HCT116 (cell line): ENCODE results near the gene STING1. TPM values are rescaled to one million over a fixed set of nuclear protein-coding genes. Genes with fewer than 3 reads are reported as not detected.

ENCODE experiments used
- ATAC-seq: fragments of 200-7000 bp; cut with Tn5 transposase; 2 replicates; pipeline ENCODE4 v1.9.1; 2020; ENCODE audit warnings: mild to moderate bottlenecking, moderate library complexity
- BruUV-seq: library from RNA; stranded (reverse); fragments of 400-500 nt; replicated peaks from 2 replicates; lab custom pipeline; 2021; lab: Mats Ljungman, UMichigan
- CTCF ChIA-PET: fragments of 300-600 bp; sonication (Branson Sonifier 250); formaldehyde crosslinking; loops from one replicate; lab custom pipeline; 2021; ENCODE audit warnings: antibody characterized with exemption; lab: Charles Lee
- POLR2A ChIA-PET: fragments of 300-600, 350-600 bp; sonication (Branson Sonifier 250); formaldehyde crosslinking; loops from one replicate; lab custom pipeline; 2021; ENCODE audit warnings: antibody characterized with exemption; lab: Charles Lee
- RAD21 ChIA-PET, 2 experiments: fragments of 300-600 bp; sonication (Branson Sonifier 250); formaldehyde crosslinking; loops; one replicate each; lab custom pipeline; 2023; ENCODE audit warnings: low total read pairs in 2 of 2; ENCODE audit not compliant: uncharacterized antibody in 2 of 2, unreplicated experiment in 2 of 2, low non-redundant PET in 1 of 2; lab: Charles Lee
- DNase-seq: peaks from one replicate; pipeline ENCODE4 v3.0.0-alpha.2; 2010; ENCODE audit warnings: low read depth, low spot score
- H2AFZ ChIP-seq: fragments of 200-600 bp; shearing (Covaris generic), sonication (generic); 2 replicates; pipeline ENCODE4 v1.6.1; 2017; ENCODE audit warnings: low read depth, mixed run types, mixed read lengths, antibody characterized with exemption, low read length; ENCODE audit not compliant: poor library complexity, severe bottlenecking
- H3K27ac ChIP-seq: 2 replicates; pipeline ENCODE4 v1.5.1; 2012; ENCODE audit warnings: low read depth, low read length
- H3K27me3 ChIP-seq: fragments of 200-600 bp; sonication (generic); 2 replicates; pipeline ENCODE4 v1.6.1; 2016; ENCODE audit warnings: mixed run types, low read length, mixed read lengths; ENCODE audit not compliant: insufficient read depth
- H3K36me3 ChIP-seq, 2 experiments: fragments of 200-500 bp in 1 of 2; fragments of 200-600 bp in 1 of 2; sonication (Bioruptor generic) in 1 of 2; sonication (generic) in 1 of 2; 2 replicates each; pipeline versions ENCODE4 v1.5.1 to v1.6.1; 2014 to 2016; ENCODE audit warnings: low read length in 2 of 2, inconsistent platforms in 1 of 2, mixed read lengths in 1 of 2, mixed run types in 1 of 2; ENCODE audit not compliant: insufficient read depth in 2 of 2, control insufficient read depth in 1 of 2
- H3K4me1 ChIP-seq, 2 experiments: fragments of 200-600 bp in 1 of 2; sonication (generic) in 1 of 2; 2 replicates each; pipeline versions ENCODE4 v1.5.1 to v1.6.1; 2012 to 2017; ENCODE audit warnings: low read length in 2 of 2, inconsistent platforms in 1 of 2, mild to moderate bottlenecking in 1 of 2, mixed read lengths in 1 of 2, mixed run types in 1 of 2, moderate library complexity in 1 of 2; ENCODE audit not compliant: insufficient read depth in 2 of 2, control insufficient read depth in 1 of 2
- H3K4me2 ChIP-seq: fragments of 200-600 bp; sonication (generic); 2 replicates; pipeline ENCODE4 v1.6.1; 2017; ENCODE audit warnings: mixed run types, low read length, mixed read lengths
- H3K4me3 ChIP-seq, 2 experiments: fragments of 200-600 bp in 1 of 2; sonication (generic) in 1 of 2; replicated peaks in 1 of 2; 2 replicates each; pipeline ENCODE4 v1.5.1; 2011 to 2016; ENCODE audit warnings: low read length in 2 of 2, control low read depth in 1 of 2, low read depth in 1 of 2, mild to moderate bottlenecking in 1 of 2, mixed read lengths in 1 of 2, mixed run types in 1 of 2
- H3K79me2 ChIP-seq: fragments of 200-600 bp; sonication (generic); 2 replicates; pipeline ENCODE4 v1.6.1; 2017; ENCODE audit warnings: mild to moderate bottlenecking, mixed run types, low read length, moderate library complexity, mixed read lengths; ENCODE audit not compliant: insufficient read depth
- H3K9ac ChIP-seq: fragments of 200-600 bp; sonication (generic); 2 replicates; pipeline ENCODE4 v1.6.1; 2016; ENCODE audit warnings: low read length, mixed read lengths
- H3K9me2 ChIP-seq: fragments of 200-600 bp; sonication (generic), shearing (Covaris generic); 2 replicates; pipeline ENCODE4 v1.6.1; 2017; ENCODE audit warnings: mixed run types, mild to moderate bottlenecking, moderate library complexity; ENCODE audit not compliant: insufficient read depth
- H3K9me3 ChIP-seq, 2 experiments: fragments of 200-500 bp in 1 of 2; fragments of 200-600 bp in 1 of 2; sonication (Bioruptor generic) in 1 of 2; sonication (generic) in 1 of 2; 2 replicates each; pipeline ENCODE4 v1.6.1; 2014 to 2017; ENCODE audit warnings: low read length in 2 of 2, mixed read lengths in 2 of 2, inconsistent platforms in 1 of 2, low read depth in 1 of 2, mild to moderate bottlenecking in 1 of 2, mixed run types in 1 of 2, moderate library complexity in 1 of 2; ENCODE audit not compliant: control insufficient read depth in 1 of 2, insufficient read depth in 1 of 2
- H4K20me1 ChIP-seq: fragments of 200-600 bp; sonication (generic), shearing (Covaris generic); 2 replicates; pipeline ENCODE4 v1.6.1; 2017; ENCODE audit warnings: mixed run types, mild to moderate bottlenecking, moderate library complexity; ENCODE audit not compliant: insufficient read depth
- CEBPB ChIP-seq: IDR thresholded peaks from 2 replicates; pipeline ENCODE4 v1.6.1; 2012; ENCODE audit warnings: low read depth
- CTCF ChIP-seq, 3 experiments: fragments of 200-600 bp in 1 of 3; sonication (generic) in 1 of 3; IDR thresholded peaks in 2 of 3; conservative IDR thresholded peaks in 1 of 3; 2 replicates each; pipeline ENCODE4 v1.5.1; 2012 to 2017; ENCODE audit warnings: low read depth in 2 of 3, low read length in 2 of 3, antibody characterized with exemption in 1 of 3, borderline replicate concordance in 1 of 3, control low read depth in 1 of 3, mild to moderate bottlenecking in 1 of 3, mixed read lengths in 1 of 3, mixed run types in 1 of 3, moderate library complexity in 1 of 3; ENCODE audit not compliant: insufficient read depth in 1 of 3
- EGR1 ChIP-seq: IDR thresholded peaks from 2 replicates; pipeline ENCODE4 v1.6.1; 2012; ENCODE audit warnings: low read depth
- EZH2phosphoT487 ChIP-seq: fragments of 200-600 bp; IDR thresholded peaks from 2 replicates; pipeline ENCODE4 v1.6.1; 2018; ENCODE audit warnings: antibody characterized with exemption, borderline replicate concordance
- FOSL1 ChIP-seq: IDR thresholded peaks from 2 replicates; pipeline ENCODE4 v1.6.1; 2012; ENCODE audit warnings: low read depth
- JUND ChIP-seq: IDR thresholded peaks from 2 replicates; pipeline ENCODE4 v1.6.1; 2012
- MAX ChIP-seq: IDR thresholded peaks from 2 replicates; pipeline ENCODE4 v1.6.1; 2012
- POLR2A ChIP-seq: IDR thresholded peaks from 2 replicates; pipeline ENCODE4 v1.7.0; 2011; ENCODE audit warnings: borderline replicate concordance; ENCODE audit not compliant: insufficient read depth, insufficient read length; ENCODE audit errors: extremely low read depth
- POLR2AphosphoS5 ChIP-seq: IDR thresholded peaks from 2 replicates; pipeline ENCODE4 v1.6.1; 2011; ENCODE audit warnings: mild to moderate bottlenecking, low read depth, low read length, moderate library complexity
- RAD21 ChIP-seq: IDR thresholded peaks from 2 replicates; pipeline ENCODE4 v1.6.1; 2012; ENCODE audit warnings: low read depth, mild to moderate bottlenecking
- SIN3A ChIP-seq: IDR thresholded peaks from 2 replicates; pipeline ENCODE4 v1.6.1; 2012; ENCODE audit warnings: low read depth
- SP1 ChIP-seq: IDR thresholded peaks from 2 replicates; pipeline ENCODE4 v1.6.1; 2012; ENCODE audit warnings: low read depth
- SRF ChIP-seq: IDR thresholded peaks from 2 replicates; pipeline ENCODE4 v1.6.1; 2012; ENCODE audit warnings: low read depth
- YY1 ChIP-seq: IDR thresholded peaks from 2 replicates; pipeline ENCODE4 v1.6.1; 2011; ENCODE audit warnings: low read length, low read depth, moderate library complexity, mild to moderate bottlenecking; ENCODE audit not compliant: insufficient replicate concordance; ENCODE audit errors: extremely low read depth
- ZFX ChIP-seq: fragments of 450-650 bp; IDR thresholded peaks from 2 replicates; pipeline ENCODE4 v1.6.1; 2017
- ZNF274 ChIP-seq: fragments of 200-500 bp; sonication (Bioruptor generic); IDR thresholded peaks from 2 replicates; pipeline ENCODE4 v1.6.1; 2014; ENCODE audit warnings: mild to moderate bottlenecking, low read depth, low read length, inconsistent platforms
- intact Hi-C: fragments of 100-400 bp; cut with micrococcal nuclease; formaldehyde crosslinking; loops from 2 replicates; pipeline ENCODE4 v1.10.0; 2022
- total RNA-seq: library from RNA; stranded (reverse); gene quantifications from one replicate; pipeline ENCODE4 v1.2.1, GENCODE V29; 2021; ENCODE audit not compliant: unreplicated experiment
- TF ChIP-seq, protein P1 (sequence below): IDR thresholded peaks from 2 replicates; pipeline ENCODE4 v1.6.1; 2011; ENCODE audit warnings: mild to moderate bottlenecking, low read length, moderate library complexity; ENCODE audit not compliant: insufficient replicate concordance; ENCODE audit errors: extremely low read depth

The STING1 gene
- total RNA-seq, 1 experiment from 2014 or later, result 17.7 TPM

DNA sequence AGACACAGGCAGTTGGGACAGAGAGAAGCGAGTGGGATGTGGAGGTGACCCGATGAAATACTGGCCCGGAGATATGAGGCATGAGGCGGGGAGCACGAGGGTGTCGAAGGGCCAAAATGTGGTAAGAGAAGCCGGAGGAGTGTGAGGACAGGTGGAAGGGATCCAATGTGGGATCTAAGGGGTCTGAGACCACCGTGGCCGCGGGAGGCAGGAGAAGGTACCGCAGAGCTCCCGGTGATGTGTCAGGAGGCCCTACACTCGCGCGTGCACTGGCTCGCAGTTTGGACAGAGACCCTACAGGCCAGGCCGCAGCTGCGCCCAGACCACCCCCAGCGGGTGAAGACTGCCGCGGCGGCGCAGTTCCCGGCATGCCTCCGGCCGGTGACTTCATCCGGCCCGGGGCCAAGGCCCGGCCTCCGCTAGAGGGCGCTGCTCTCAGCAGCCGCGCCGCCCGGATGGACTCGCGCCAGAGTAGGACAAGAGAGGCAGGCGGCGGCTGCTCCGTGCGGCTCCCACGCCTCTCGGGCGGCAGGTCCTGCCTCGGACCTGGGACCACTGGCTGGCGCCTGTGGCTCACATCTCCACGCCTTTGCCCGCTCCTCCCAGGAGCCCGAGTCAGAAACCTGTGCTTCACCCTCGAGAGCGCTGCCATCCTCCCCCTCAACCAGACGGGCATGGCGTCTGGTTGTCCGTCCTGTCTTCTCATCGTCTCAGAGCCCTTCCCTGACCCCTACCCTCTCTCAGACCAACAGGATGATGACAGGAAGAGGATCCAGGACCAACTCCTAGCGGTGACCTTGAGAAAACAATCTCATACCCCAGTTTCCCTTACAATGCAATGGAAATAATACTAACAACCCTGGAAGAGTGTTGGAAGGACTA is 35.4 kb upstream of the STING1 start:
- H3K4me1 ChIP-seq, result peaks cover 5 to 13% of the 10 kb centered on the region in 2 experiments; a peak in 3 of 4 replicates
- DNase-seq (peak; percentile 51), ATAC-seq (peak; percentile 84)
- peak overlapping the region; percentile 66 for H3K9ac ChIP-seq
- H3K79me2 ChIP-seq, result no peaks in the 10 kb centered on the region
- H3K36me3 ChIP-seq, result no peaks in the 10 kb centered on the region
- H2AFZ ChIP-seq, result peak overlapping the region; percentile 8
- no peaks in the 10 kb centered on the region for H3K9me2 ChIP-seq
- TF ChIP-seq YY1, result peak; percentile 85
- TF ChIP-seq, protein P1, sequence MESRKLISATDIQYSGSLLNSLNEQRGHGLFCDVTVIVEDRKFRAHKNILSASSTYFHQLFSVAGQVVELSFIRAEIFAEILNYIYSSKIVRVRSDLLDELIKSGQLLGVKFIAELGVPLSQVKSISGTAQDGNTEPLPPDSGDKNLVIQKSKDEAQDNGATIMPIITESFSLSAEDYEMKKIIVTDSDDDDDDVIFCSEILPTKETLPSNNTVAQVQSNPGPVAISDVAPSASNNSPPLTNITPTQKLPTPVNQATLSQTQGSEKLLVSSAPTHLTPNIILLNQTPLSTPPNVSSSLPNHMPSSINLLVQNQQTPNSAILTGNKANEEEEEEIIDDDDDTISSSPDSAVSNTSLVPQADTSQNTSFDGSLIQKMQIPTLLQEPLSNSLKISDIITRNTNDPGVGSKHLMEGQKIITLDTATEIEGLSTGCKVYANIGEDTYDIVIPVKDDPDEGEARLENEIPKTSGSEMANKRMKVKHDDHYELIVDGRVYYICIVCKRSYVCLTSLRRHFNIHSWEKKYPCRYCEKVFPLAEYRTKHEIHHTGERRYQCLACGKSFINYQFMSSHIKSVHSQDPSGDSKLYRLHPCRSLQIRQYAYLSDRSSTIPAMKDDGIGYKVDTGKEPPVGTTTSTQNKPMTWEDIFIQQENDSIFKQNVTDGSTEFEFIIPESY, result peak; percentile 66
- no peak for TF ChIP-seq SRF
- TF ChIP-seq POLR2A, result peak; percentile 73
- TF ChIP-seq FOSL1, result no peak
- peak; percentile 36; the same call in 1 of the 2 replicates for TF ChIP-seq SIN3A
- peak; percentile 71 for TF ChIP-seq RAD21
- TF ChIP-seq ZNF274, result no peak
- TF ChIP-seq POLR2AphosphoS5, result peak; percentile 96
- no peak for TF ChIP-seq EZH2phosphoT487
- TF ChIP-seq EGR1, result no peak
- TF ChIP-seq SP1, result no peak; the same call in 1 of the 2 replicates
- TF ChIP-seq ZFX, result peak; percentile 74; the same call in 1 of the 2 replicates
- TF ChIP-seq CEBPB, result no peak
- TF ChIP-seq MAX, result peak; percentile 79
- no peak; the same call in 1 of the 2 replicates for TF ChIP-seq JUND
- peak; percentile 82 to 96 (median 88) for TF ChIP-seq CTCF (IDR thresholded peaks at IDR 0.05 in 2 of 3, conservative IDR thresholded peaks at IDR 0.05 in 1 of 3; ENCODE audit: borderline replicate concordance in 1 of 3, insufficient read depth in 1 of 3, low read depth in 2 of 3, low read length in 2 of 3)
- BruUV-seq, result TSS peak; percentile 96
- H3K4me3 ChIP-seq, result peak overlapping the region; percentile 53 to 55
- H3K9me3 ChIP-seq, result no peaks in the 10 kb centered on the region
- intact Hi-C loops, result no loop called here
- peak overlapping the region; percentile 82 for H3K4me2 ChIP-seq
- ChIA-PET CTCF (interaction anchor here (0.6 to 3.2 kb wide), 3 partner anchors 15 to 96 kb away, joined by 3 to 9 read pairs (median 3); partner anchors contain the start of gene DNAJC18), RAD21 (no interaction called here), POLR2A (interaction anchor here (1.0 kb wide), 1 partner anchor 34 kb away, joined by 3 read pairs; no protein-coding TSS in a partner anchor)
- H3K27ac ChIP-seq, result peak overlapping the region; percentile 54
- no peaks in the 10 kb centered on the region for H3K27me3 ChIP-seq
- no peaks in the 10 kb centered on the region for H4K20me1 ChIP-seq
